Endothelial cell of umbilical vein (primary cell): ENCODE results near the gene MCHR1. TPM values are rescaled to one million over a fixed set of nuclear protein-coding genes. Genes with fewer than 3 reads are reported as not detected.
"Not testable (repeated sequence)": the region's sequence is repeated elsewhere in the genome, so short reads cannot be mapped to it uniquely, and the experiment has no call there.

Source experiments
- BruUV-seq: library from RNA; stranded (reverse); fragments of 400-500 nt; replicated peaks from 2 replicates; lab custom pipeline; 2021; lab: Mats Ljungman, UMichigan
- CTCF ChIA-PET: fragments of 300-600, 350-600 bp; sonication (Branson Sonifier 250); formaldehyde crosslinking; loops from one replicate; lab custom pipeline; 2021; ENCODE audit warnings: antibody characterized with exemption, inconsistent platforms; lab: Charles Lee
- POLR2A ChIA-PET: fragments of 300-600, 350-600 bp; sonication (Branson Sonifier 250); formaldehyde crosslinking; loops from one replicate; lab custom pipeline; 2021; ENCODE audit warnings: antibody characterized with exemption, inconsistent platforms; lab: Charles Lee
- DNase-seq: peaks from one replicate; pipeline ENCODE4 v3.0.0-alpha.2; 2011; ENCODE audit warnings: low read depth, low spot score
- FAIRE-seq: peaks from 2 replicates; lab custom pipeline; 2011; peaks lifted over from hg19 to GRCh38; lab: Jason Lieb, UNC
- H2AFZ ChIP-seq: 2 replicates; pipeline ENCODE4 v1.6.0; 2012; ENCODE audit warnings: low read depth, low read length, control low read depth, inconsistent platforms
- H3K27ac ChIP-seq: 2 replicates; pipeline ENCODE4 v1.5.1; 2011; ENCODE audit warnings: low read depth, mild to moderate bottlenecking, control low read depth, low read length, moderate library complexity; ENCODE audit not compliant: insufficient read depth
- H3K27me3 ChIP-seq, 2 experiments: 2 replicates each; pipeline versions ENCODE4 v1.6.0 to v1.6.1; 2011; ENCODE audit warnings: low read length in 2 of 2, mixed read lengths in 1 of 2; ENCODE audit not compliant: control insufficient read depth in 2 of 2, insufficient read depth in 2 of 2
- H3K36me3 ChIP-seq, 2 experiments: 2 replicates in 1 of 2; 3 replicates in 1 of 2; pipeline ENCODE4 v1.5.1; 2011; ENCODE audit warnings: low read length in 2 of 2, mild to moderate bottlenecking in 1 of 2, moderate library complexity in 1 of 2; ENCODE audit not compliant: control insufficient read depth in 2 of 2, insufficient read depth in 2 of 2; ENCODE audit errors: extremely low read depth in 1 of 2
- H3K4me1 ChIP-seq: 3 replicates; pipeline ENCODE4 v1.5.1; 2011; ENCODE audit warnings: mild to moderate bottlenecking, low read length; ENCODE audit not compliant: control insufficient read depth, insufficient read depth; ENCODE audit errors: extremely low read depth
- H3K4me2 ChIP-seq: 2 replicates; pipeline ENCODE4 v1.6.1; 2011; ENCODE audit warnings: low read length, control low read depth, mixed read lengths; ENCODE audit not compliant: insufficient read depth
- H3K4me3 ChIP-seq, 3 experiments: fragments of 200-600 bp in 1 of 3; sonication (generic), shearing (Covaris generic) in 1 of 3; replicated peaks in 1 of 3; 2 replicates each; pipeline ENCODE4 v1.5.1; 2011 to 2016; ENCODE audit warnings: control low read depth in 3 of 3, low read length in 3 of 3, mild to moderate bottlenecking in 2 of 3, inconsistent platforms in 1 of 3, low read depth in 1 of 3, moderate library complexity in 1 of 3; ENCODE audit not compliant: insufficient read depth in 1 of 3
- H3K79me2 ChIP-seq: 2 replicates; pipeline ENCODE4 v1.6.0; 2012; ENCODE audit warnings: low read length, inconsistent platforms; ENCODE audit not compliant: control insufficient read depth, insufficient read depth
- H3K9ac ChIP-seq: replicated peaks from 2 replicates; pipeline ENCODE3; 2011; ENCODE audit warnings: low read length, control low read depth; ENCODE audit not compliant: insufficient read depth; ENCODE audit errors: extremely low read depth
- H3K9me1 ChIP-seq: replicated peaks from 3 replicates; pipeline ENCODE4 v1.6.0; 2011; ENCODE audit warnings: mild to moderate bottlenecking, low read length; ENCODE audit not compliant: control insufficient read depth, insufficient read depth; ENCODE audit errors: extremely low read depth
- H3K9me3 ChIP-seq: replicated peaks from 2 replicates; pipeline ENCODE4 v1.5.1; 2012; ENCODE audit warnings: low read length, inconsistent platforms; ENCODE audit not compliant: control insufficient read depth, insufficient read depth
- H4K20me1 ChIP-seq: replicated peaks from 2 replicates; pipeline ENCODE3; 2011; ENCODE audit warnings: mild to moderate bottlenecking, low read length; ENCODE audit not compliant: control insufficient read depth, insufficient read depth; ENCODE audit errors: extremely low read depth
- FOS ChIP-seq: IDR thresholded peaks from 2 replicates; pipeline ENCODE4 v1.6.1; 2011; ENCODE audit warnings: mild to moderate bottlenecking, low read length, moderate library complexity, borderline replicate concordance; ENCODE audit not compliant: insufficient read depth
- dilution Hi-C: fragments of 300-500 bp; cut with MboI; formaldehyde crosslinking; loops from one replicate; pipeline ENCODE4 v1.15.0; 2019; ENCODE audit warnings: low sequenced_read_pairs; ENCODE audit not compliant: extremely low pct_ligation_motif_present
- intact Hi-C: fragments of 100-400 bp; cut with micrococcal nuclease; formaldehyde crosslinking; loops from one replicate; pipeline ENCODE4 v1.10.0; 2022
- polyA plus RNA-seq, 4 experiments: library from polyadenylated mRNA; depleted of rRNA in 3 of 4; stranded (reverse) in 3 of 4; unstranded in 1 of 4; fragments of >200 nt; gene quantifications; 2 replicates each; pipeline versions ENCODE4 v1.2.1 to v1.2.3, GENCODE V29; 2011 to 2012; ENCODE audit warnings: missing spikeins in 1 of 4
- total RNA-seq: library from RNA; stranded (reverse); gene quantifications from 2 replicates; pipeline ENCODE4 v1.2.3, GENCODE V29; 2021

The MCHR1 gene
- total and polyA plus RNA-seq, 2 donors (not counting 3 experiments of a cell fraction or from before 2014, with no cell fraction given): not detected

GRCh38 chr22:40674274-40674673 is 5.0 kb upstream of the MCHR1 start:
- Histone ChIP-seq H3K27ac (no peak overlapping the region), H3K36me3 (no peaks in the 10 kb centered on the region), H3K4me3 (no peak overlapping the region), H3K4me2 (no peak overlapping the region), H3K9me3 (no peaks in the 10 kb centered on the region), H2AFZ (no peak overlapping the region), H3K9ac (no peak overlapping the region), H3K4me1 (peaks cover 10% of the 10 kb centered on the region), H4K20me1 (no peaks in the 10 kb centered on the region), H3K79me2 (no peaks in the 10 kb centered on the region), H3K27me3 (peaks cover 7 to 8% of the 10 kb centered on the region in 2 experiments), H3K9me1 (no peaks in the 10 kb centered on the region)
- no peak for TF ChIP-seq FOS
- CTCF ChIA-PET: interaction anchor here (0.7 to 2.4 kb wide), 3 partner anchors 9 to 225 kb away, joined by 3 to 6 read pairs (median 6); no protein-coding TSS in a partner anchor
- no TSS peak for BruUV-seq
- FAIRE-seq: no peak
- intact Hi-C loops: no loop called here
- POLR2A ChIA-PET: no interaction called here
- no peak for DNase-seq
- dilution Hi-C loops: no loop called here

- peak; percentile 28 for DNase-seq
- peak overlapping the region; percentile 20 for H2AFZ ChIP-seq
- H3K36me3 ChIP-seq, H3K9me3 ChIP-seq, H3K27ac ChIP-seq, dilution Hi-C loops, H3K4me2 ChIP-seq, H4K20me1 ChIP-seq, H3K79me2 ChIP-seq, H3K9ac ChIP-seq, BruUV-seq, FAIRE-seq, intact Hi-C loops, H3K9me1 ChIP-seq, H3K4me3 ChIP-seq: not testable (repeated sequence)
- H3K4me1 ChIP-seq: peaks cover 17% of the 10 kb centered on the region
- CTCF ChIA-PET: interaction anchor here (1.5 to 2.4 kb wide), 2 partner anchors 9 to 223 kb away, joined by 4 to 6 read pairs; no protein-coding TSS in a partner anchor
- H3K27me3 ChIP-seq: peaks cover 15 to 20% of the 10 kb centered on the region in 2 experiments
- POLR2A ChIA-PET: interaction anchor here (0.6 kb wide), 1 partner anchor 306 kb away, joined by 7 read pairs; no protein-coding TSS in a partner anchor
Measured at GRCh38 chr22:40676166-40676565, 3.1 kb upstream of the MCHR1 start.
